ENCODE data around the gene CMC1.

The CMC1 gene

GRCh38 chr3:28322464-28322863 is 81.0 kb downstream of the CMC1 start:
- TF ChIP-seq CTCF (IDR thresholded peaks at IDR 0.05) (no peak), ZFX (IDR thresholded peaks at IDR 0.05; ENCODE audit: borderline replicate concordance) (no peak)
- H3K27ac ChIP-seq, result no peak overlapping the region

- H3K27ac ChIP-seq, result no peak overlapping the region
- TF ChIP-seq ZFX (IDR thresholded peaks at IDR 0.05; ENCODE audit: borderline replicate concordance) (no peak), CTCF (IDR thresholded peaks at IDR 0.05) (no peak)
Measured at GRCh38 chr3:28326458-28326926, 85.1 kb downstream of the CMC1 start.

GRCh38 chr3:28328188-28329151 is 87.1 kb downstream of the CMC1 start:
- TF ChIP-seq ZFX (IDR thresholded peaks at IDR 0.05; ENCODE audit: borderline replicate concordance), result no peak
- TF ChIP-seq CTCF (IDR thresholded peaks at IDR 0.05), result peak; percentile 81
- H3K27ac ChIP-seq, result no peak overlapping the region

GRCh38 chr3:28334552-28334951 is 93.1 kb downstream of the CMC1 start:
- H3K27ac ChIP-seq, result no peak overlapping the region
- TF ChIP-seq ZFX (IDR thresholded peaks at IDR 0.05; ENCODE audit: borderline replicate concordance), result no peak
- peak; percentile 43 for TF ChIP-seq CTCF (IDR thresholded peaks at IDR 0.05)

- H3K27ac ChIP-seq, result no peak overlapping the region
- TF ChIP-seq CTCF (IDR thresholded peaks at IDR 0.05) (no peak), ZFX (IDR thresholded peaks at IDR 0.05; ENCODE audit: borderline replicate concordance) (no peak)
Measured at GRCh38 chr3:28335246-28335645, 93.8 kb downstream of the CMC1 start.

GRCh38 chr3:28337230-28337629 is 95.8 kb downstream of the CMC1 start:
- TF ChIP-seq CTCF (IDR thresholded peaks at IDR 0.05), result no peak
- no peak for TF ChIP-seq ZFX (IDR thresholded peaks at IDR 0.05; ENCODE audit: borderline replicate concordance)
- no peak overlapping the region for H3K27ac ChIP-seq

GRCh38 chr3:28343144-28343543 is 101.7 kb downstream of the CMC1 start:
- H3K27ac ChIP-seq, result no peak overlapping the region
- no peak for TF ChIP-seq ZFX (IDR thresholded peaks at IDR 0.05; ENCODE audit: borderline replicate concordance)
- no peak for TF ChIP-seq CTCF (IDR thresholded peaks at IDR 0.05)
